HG03196 (cell line): ENCODE measurements around the gene PTTG1IP.

Source experiments
- ATAC-seq: cut with Tn5 transposase; IDR thresholded peaks from one replicate; pipeline ENCODE4 v1.9.1; 2021; ENCODE audit not compliant: unreplicated experiment

The PTTG1IP gene

GRCh38 chr21:44910229-44911067 is 37.0 kb upstream of the PTTG1IP start:
- ATAC-seq, result no peak

- no peak for ATAC-seq
Measured at GRCh38 chr21:44909719-44910118, 36.2 kb upstream of the PTTG1IP start.

- ATAC-seq, result no peak
Measured at GRCh38 chr21:44908908-44909307, 35.4 kb upstream of the PTTG1IP start.

- no peak for ATAC-seq
Measured at GRCh38 chr21:44907966-44908895, 34.7 kb upstream of the PTTG1IP start.

- ATAC-seq, result no peak
Measured at GRCh38 chr21:44907225-44907965, 33.9 kb upstream of the PTTG1IP start.

GRCh38 chr21:44905728-44906090 is 32.2 kb upstream of the PTTG1IP start:
- ATAC-seq, result no peak

- no peak for ATAC-seq
Measured at GRCh38 chr21:44905016-44905727, 31.7 kb upstream of the PTTG1IP start.

- no peak for ATAC-seq
Measured at GRCh38 chr21:44904141-44904923, 30.8 kb upstream of the PTTG1IP start.

GRCh38 chr21:44903689-44904088 is 30.2 kb upstream of the PTTG1IP start:
- ATAC-seq, result no peak

GRCh38 chr21:44903050-44903685 is 29.7 kb upstream of the PTTG1IP start:
- ATAC-seq, result no peak

GRCh38 chr21:44902268-44903049 is 29.0 kb upstream of the PTTG1IP start:
- ATAC-seq, result no peak

- no peak for ATAC-seq
Measured at GRCh38 chr21:44901391-44902074, 28.0 kb upstream of the PTTG1IP start.

GRCh38 chr21:44900559-44901251 is 27.2 kb upstream of the PTTG1IP start:
- ATAC-seq, result no peak

GRCh38 chr21:44899768-44900558 is 26.5 kb upstream of the PTTG1IP start:
- ATAC-seq, result no peak

GRCh38 chr21:44898851-44899767 is 25.6 kb upstream of the PTTG1IP start:
- ATAC-seq, result no peak
